ENCODE data around the gene NPTXR.

NPTXR gene

GRCh38 chr22:38881464-38881871 is 37.6 kb upstream of the NPTXR start:
- DNase-seq (ENCODE audit: extremely low read depth, low read depth) = no peak
- no peak overlapping the region for H3K4me3 ChIP-seq (replicated peaks; ENCODE audit: low read depth, low read length)
- no peak for TF ChIP-seq CTCF (IDR thresholded peaks at IDR 0.05; ENCODE audit: low read depth, low read length, missing control alignments)

DNA sequence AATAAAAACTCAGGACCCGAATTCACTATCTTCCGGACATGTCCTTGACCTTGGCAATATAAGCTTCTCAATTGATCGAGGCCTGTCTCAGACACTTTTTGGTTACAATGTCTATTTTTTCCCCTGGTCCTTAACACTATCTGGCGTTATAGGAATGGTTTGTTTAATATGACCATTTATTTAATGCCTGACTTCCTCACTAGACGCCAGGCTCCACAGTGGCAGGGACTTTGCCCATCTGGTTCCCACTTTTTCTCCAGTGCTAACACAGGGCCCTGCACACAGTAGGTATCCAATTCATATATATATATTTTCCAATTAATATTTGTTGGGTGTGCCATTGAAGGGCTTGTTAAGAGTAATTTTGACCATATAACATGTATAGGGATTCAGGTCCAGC is 36.1 kb upstream of the NPTXR start:
- H3K4me3 ChIP-seq (replicated peaks; ENCODE audit: low read depth, low read length) = no peak overlapping the region
- TF ChIP-seq CTCF (IDR thresholded peaks at IDR 0.05; ENCODE audit: low read depth, low read length, missing control alignments) = no peak
- DNase-seq (ENCODE audit: extremely low read depth, low read depth) = no peak

GRCh38 chr22:38879108-38879729 is 35.4 kb upstream of the NPTXR start:
- no peak for DNase-seq (ENCODE audit: extremely low read depth, low read depth)
- TF ChIP-seq CTCF (IDR thresholded peaks at IDR 0.05; ENCODE audit: low read depth, low read length, missing control alignments) = no peak
- H3K4me3 ChIP-seq (replicated peaks; ENCODE audit: low read depth, low read length) = no peak overlapping the region

GRCh38 chr22:38878001-38878400 is 34.2 kb upstream of the NPTXR start:
- TF ChIP-seq CTCF (IDR thresholded peaks at IDR 0.05; ENCODE audit: low read depth, low read length, missing control alignments) = no peak
- H3K4me3 ChIP-seq (replicated peaks; ENCODE audit: low read depth, low read length) = no peak overlapping the region
- no peak for DNase-seq (ENCODE audit: extremely low read depth, low read depth)

DNA sequence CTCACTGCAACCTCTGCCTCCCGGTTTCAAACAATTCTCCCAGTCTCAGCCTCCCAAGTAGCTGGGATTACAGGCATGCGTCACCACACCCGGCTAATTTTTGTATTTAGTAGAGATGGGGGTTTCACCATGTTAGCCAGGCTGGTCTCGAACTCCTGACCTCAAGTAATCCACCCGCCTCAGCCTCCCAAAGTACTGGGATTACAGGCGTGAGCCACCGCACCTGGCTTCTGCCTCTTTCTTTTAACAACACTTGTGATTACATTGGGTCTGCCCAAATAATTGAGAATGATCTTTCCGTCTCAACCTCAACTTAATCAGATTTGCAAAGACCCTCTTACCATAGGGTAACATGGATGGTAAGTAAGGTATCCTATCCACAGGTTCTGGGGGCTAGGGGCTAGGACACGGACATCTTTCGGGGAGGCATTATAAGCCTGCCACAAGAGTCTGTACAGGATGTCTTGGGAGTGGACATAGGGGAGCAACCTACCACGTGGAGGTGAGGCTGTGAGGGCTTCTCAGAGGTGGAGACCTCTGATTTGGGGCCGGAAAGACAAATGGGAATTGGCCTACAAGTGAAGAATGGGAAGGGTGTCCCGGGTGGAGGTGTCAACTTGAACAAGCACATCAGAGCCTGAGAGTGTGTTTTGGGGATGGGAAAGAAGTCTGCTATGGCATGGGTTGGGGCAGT is 30.8 kb upstream of the NPTXR start:
- no peak for DNase-seq (ENCODE audit: extremely low read depth, low read depth)
- no peak for TF ChIP-seq CTCF (IDR thresholded peaks at IDR 0.05; ENCODE audit: low read depth, low read length, missing control alignments)
- no peak overlapping the region for H3K4me3 ChIP-seq (replicated peaks; ENCODE audit: low read depth, low read length)

- no peak for TF ChIP-seq CTCF (IDR thresholded peaks at IDR 0.05; ENCODE audit: low read depth, low read length, missing control alignments)
- DNase-seq (ENCODE audit: extremely low read depth, low read depth) = no peak
- H3K4me3 ChIP-seq (replicated peaks; ENCODE audit: low read depth, low read length) = peak overlapping the region; percentile 78; the same call in 1 of the 2 replicates
Observed at GRCh38 chr22:38873469-38874411, 29.9 kb upstream of the NPTXR start.
